Measurements from ENCODE around the gene GALNT11. TPM values are rescaled to one million over a fixed set of nuclear protein-coding genes. Genes with fewer than 3 reads are reported as not detected.

Gene GALNT11
- total RNA-seq, 1 donor from 2014 or later: 34.1 TPM

DNA sequence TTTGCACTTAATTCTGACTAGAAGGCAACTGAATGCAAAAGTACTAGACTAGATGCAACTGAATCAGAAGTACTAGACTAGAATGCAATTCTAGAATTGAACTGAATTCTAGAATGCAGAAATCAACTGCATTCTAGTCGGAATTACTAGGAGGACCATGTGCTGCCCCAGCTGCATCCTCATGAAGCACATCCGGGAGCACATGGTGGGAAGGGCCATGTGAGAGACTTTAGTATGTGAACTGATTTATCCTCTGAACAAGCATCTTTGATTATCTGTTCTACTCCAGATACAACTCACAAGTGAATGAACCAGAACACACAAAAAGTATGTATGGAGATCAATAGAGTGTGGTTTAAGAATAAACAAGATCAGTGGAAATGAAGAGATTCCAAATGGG, 115.1 kb downstream of the GALNT11 start:
- Mint-ChIP-seq H3K4me1 (ENCODE audit: unreplicated experiment) (peaks cover 24% of the 10 kb centered on the region), H3K9me3 (ENCODE audit: unreplicated experiment) (no peaks in the 10 kb centered on the region), H3K27me3 (ENCODE audit: unreplicated experiment) (no peaks in the 10 kb centered on the region), H3K4me3 (ENCODE audit: unreplicated experiment) (no peak overlapping the region), H3K36me3 (ENCODE audit: unreplicated experiment) (peaks cover 55% of the 10 kb centered on the region), H3K27ac (ENCODE audit: unreplicated experiment) (no peak overlapping the region)
- no peak for TF ChIP-seq CTCF (IDR thresholded peaks at IDR 0.05)
- no peak for DNase-seq (ENCODE audit: extremely low spot score, unreplicated experiment)

DNA sequence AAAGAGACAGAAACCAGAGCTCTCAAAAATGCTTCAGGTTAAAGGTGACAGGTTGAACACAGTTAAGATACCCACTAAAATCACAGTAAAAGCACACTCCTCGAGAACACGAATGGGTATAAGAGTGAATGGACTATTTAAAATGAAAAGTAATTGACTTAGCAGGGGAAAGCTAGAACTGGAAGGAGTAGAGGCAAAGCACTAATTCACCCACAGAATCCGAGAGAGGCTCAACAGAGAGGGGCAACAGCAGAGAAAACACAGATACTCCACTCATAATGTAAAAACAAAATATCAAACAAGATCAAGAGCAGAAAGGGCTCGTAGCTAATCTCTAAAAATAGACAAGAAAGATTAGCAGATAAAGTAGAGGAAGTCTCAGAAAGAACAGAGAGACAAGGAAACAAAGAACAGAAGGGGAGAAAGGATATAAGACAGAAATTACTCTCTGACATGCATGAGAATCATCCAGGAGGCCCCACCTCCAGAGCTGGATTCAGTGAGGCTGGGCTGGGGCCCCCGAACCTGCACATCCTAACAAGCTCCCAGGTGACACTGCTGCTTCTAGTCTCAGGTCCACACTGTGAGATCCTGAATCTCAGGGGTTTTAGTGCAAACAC, 117.6 kb downstream of the GALNT11 start:
- Mint-ChIP-seq H3K4me1 (ENCODE audit: unreplicated experiment) (peaks cover 9% of the 10 kb centered on the region), H3K36me3 (ENCODE audit: unreplicated experiment) (peaks cover 65% of the 10 kb centered on the region), H3K27ac (ENCODE audit: unreplicated experiment) (peak overlapping the region; percentile 37), H3K27me3 (ENCODE audit: unreplicated experiment) (no peaks in the 10 kb centered on the region), H3K4me3 (ENCODE audit: unreplicated experiment) (no peak overlapping the region), H3K9me3 (ENCODE audit: unreplicated experiment) (no peaks in the 10 kb centered on the region)
- no peak for TF ChIP-seq CTCF (IDR thresholded peaks at IDR 0.05)
- no peak for DNase-seq (ENCODE audit: extremely low spot score, unreplicated experiment)

- Mint-ChIP-seq H3K36me3 (ENCODE audit: unreplicated experiment) (peaks cover 65% of the 10 kb centered on the region), H3K4me1 (ENCODE audit: unreplicated experiment) (peaks cover 9% of the 10 kb centered on the region), H3K27ac (ENCODE audit: unreplicated experiment) (peak overlapping the region; percentile 1), H3K27me3 (ENCODE audit: unreplicated experiment) (no peaks in the 10 kb centered on the region), H3K9me3 (ENCODE audit: unreplicated experiment) (no peaks in the 10 kb centered on the region), H3K4me3 (ENCODE audit: unreplicated experiment) (no peak overlapping the region)
- no peak for DNase-seq (ENCODE audit: extremely low spot score, unreplicated experiment)
- TF ChIP-seq CTCF (IDR thresholded peaks at IDR 0.05): no peak
Measured at GRCh38 chr7:152144557-152145245, 119.2 kb downstream of the GALNT11 start.

DNA sequence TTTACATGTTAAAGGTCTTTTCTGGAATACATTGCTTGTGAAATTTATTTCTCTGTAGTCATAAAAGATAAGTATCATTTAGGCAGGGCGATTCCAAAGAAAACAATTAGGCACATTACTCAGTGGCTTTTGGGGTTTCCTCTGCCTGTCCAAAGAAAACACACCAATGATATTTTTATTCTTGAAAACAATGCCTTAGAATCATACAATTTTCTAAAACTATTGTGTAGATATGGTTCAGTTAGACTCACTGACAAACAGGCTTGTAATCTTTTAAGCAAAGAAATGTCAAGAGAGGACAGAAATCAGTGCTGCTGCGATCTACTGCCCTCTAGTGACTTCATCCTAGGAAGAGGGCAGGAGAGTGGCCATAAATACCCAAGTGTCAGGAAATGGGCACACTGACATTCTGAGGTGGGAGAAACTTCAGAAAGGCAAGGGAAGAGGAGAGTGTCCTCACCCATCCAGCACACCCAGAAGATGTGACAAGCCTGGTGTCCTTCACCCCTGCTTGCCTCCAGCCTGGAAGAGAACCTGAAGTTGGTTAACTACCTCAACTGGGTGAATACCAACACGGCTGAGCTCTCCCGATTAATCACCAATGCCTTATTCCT, 120.5 kb downstream of the GALNT11 start:
- Mint-ChIP-seq H3K36me3 (ENCODE audit: unreplicated experiment) (peaks cover 60% of the 10 kb centered on the region), H3K27me3 (ENCODE audit: unreplicated experiment) (no peaks in the 10 kb centered on the region), H3K27ac (ENCODE audit: unreplicated experiment) (peak overlapping the region; percentile 11), H3K9me3 (ENCODE audit: unreplicated experiment) (no peaks in the 10 kb centered on the region), H3K4me3 (ENCODE audit: unreplicated experiment) (no peak overlapping the region), H3K4me1 (ENCODE audit: unreplicated experiment) (peaks cover 9% of the 10 kb centered on the region)
- TF ChIP-seq CTCF (IDR thresholded peaks at IDR 0.05): peak; percentile 77
- no peak for DNase-seq (ENCODE audit: extremely low spot score, unreplicated experiment)

- no peak for DNase-seq (ENCODE audit: extremely low spot score, unreplicated experiment)
- peaks cover 56% of the 10 kb centered on the region for H3K36me3 Mint-ChIP-seq (ENCODE audit: unreplicated experiment)
- H3K9me3 Mint-ChIP-seq (ENCODE audit: unreplicated experiment): no peaks in the 10 kb centered on the region
- no peak overlapping the region for H3K27ac Mint-ChIP-seq (ENCODE audit: unreplicated experiment)
- H3K4me1 Mint-ChIP-seq (ENCODE audit: unreplicated experiment): peaks cover 9% of the 10 kb centered on the region
- no peak overlapping the region for H3K4me3 Mint-ChIP-seq (ENCODE audit: unreplicated experiment)
- no peaks in the 10 kb centered on the region for H3K27me3 Mint-ChIP-seq (ENCODE audit: unreplicated experiment)
- no peak for TF ChIP-seq CTCF (IDR thresholded peaks at IDR 0.05)
Measured at GRCh38 chr7:152148706-152149105, 123.2 kb downstream of the GALNT11 start.

Data from osteocyte (in vitro differentiated cells).